OCI-LY3 (cell line): ENCODE results near the gene MRPS18B.

Source experiments
- H2AFZ ChIP-seq: fragments of 200-600, 300-600 bp; shearing (Covaris generic); 2 replicates; pipeline ENCODE4 v1.6.0; 2014; ENCODE audit warnings: antibody characterized with exemption, low read depth, low read length
- H3K27ac ChIP-seq: fragments of 200-600, 300-600 bp; sonication (generic); 2 replicates; pipeline ENCODE4 v1.5.1; 2014; ENCODE audit warnings: mild to moderate bottlenecking, low read length, moderate library complexity, mixed read lengths
- H3K27me3 ChIP-seq: fragments of 200-600, 300-600 bp; sonication (generic); 2 replicates; pipeline ENCODE4 v1.6.1; 2014; ENCODE audit warnings: low read depth, low read length, mixed read lengths
- H3K36me3 ChIP-seq: fragments of 200-600, 300-600 bp; sonication (generic); replicated peaks from 2 replicates; pipeline ENCODE3; 2014; ENCODE audit warnings: low read depth, low read length, mixed read lengths
- H3K4me1 ChIP-seq: fragments of 300-600, 200-600 bp; sonication (generic); 2 replicates; pipeline ENCODE4 v1.6.1; 2014; ENCODE audit warnings: low read length, mixed read lengths
- H3K4me2 ChIP-seq: fragments of 200-600, 300-600 bp; sonication (generic); 2 replicates; pipeline ENCODE4 v1.6.1; 2014; ENCODE audit warnings: low read length, mixed read lengths
- H3K4me3 ChIP-seq: fragments of 300-600, 200-600 bp; sonication (generic); 2 replicates; pipeline ENCODE4 v1.5.1; 2014; ENCODE audit warnings: antibody characterized with exemption, mild to moderate bottlenecking, low read length, moderate library complexity
- H3K79me2 ChIP-seq: fragments of 300-600, 200-600 bp; shearing (Covaris generic); 2 replicates; pipeline ENCODE4 v1.6.1; 2014; ENCODE audit warnings: mild to moderate bottlenecking, low read length, mixed read lengths
- H3K9ac ChIP-seq: fragments of 300-600, 200-600 bp; shearing (Covaris generic); 2 replicates; pipeline ENCODE4 v1.6.0; 2014; ENCODE audit warnings: mild to moderate bottlenecking, low read length, moderate library complexity
- H3K9me3 ChIP-seq: fragments of 200-600, 300-600 bp; shearing (Covaris generic); 2 replicates; pipeline ENCODE4 v1.6.1; 2014; ENCODE audit warnings: low read length, mixed read lengths; ENCODE audit not compliant: insufficient read depth
- H4K20me1 ChIP-seq: fragments of 200-600, 300-600 bp; sonication (generic); 2 replicates; pipeline ENCODE4 v1.6.1; 2016; ENCODE audit warnings: low read length, mixed read lengths; ENCODE audit not compliant: insufficient read depth
- CTCF ChIP-seq: fragments of 200-600, 300-600 bp; sonication (generic); IDR thresholded peaks from 2 replicates; pipeline ENCODE4 v1.5.1; 2014; ENCODE audit warnings: antibody characterized with exemption, low read length, low read depth
- EZH2phosphoT487 ChIP-seq: fragments of 200-600 bp; shearing (Covaris generic); IDR thresholded peaks from 2 replicates; pipeline ENCODE4 v1.6.1; 2018; ENCODE audit warnings: antibody characterized with exemption, mixed run types, low read depth

MRPS18B gene

GRCh38 chr6:30614044-30614842 lies 3.4 kb upstream of the MRPS18B start:
- Histone ChIP-seq H3K4me2 (peak overlapping the region; percentile 99), H3K27me3 (no peaks in the 10 kb centered on the region), H3K36me3 (peaks cover 61% of the 10 kb centered on the region), H3K4me1 (peaks cover 27% of the 10 kb centered on the region), H4K20me1 (peaks cover 23% of the 10 kb centered on the region), H3K9me3 (no peaks in the 10 kb centered on the region), H2AFZ (no peak overlapping the region), H3K9ac (peak overlapping the region; percentile 100), H3K4me3 (peak overlapping the region; percentile 92), H3K79me2 (peaks cover 79% of the 10 kb centered on the region), H3K27ac (peak overlapping the region; percentile 87)
- TF ChIP-seq CTCF (no peak), EZH2phosphoT487 (no peak)

- H3K36me3 ChIP-seq: peaks cover 61% of the 10 kb centered on the region
- peaks cover 23% of the 10 kb centered on the region for H4K20me1 ChIP-seq
- H3K4me3 ChIP-seq: peak overlapping the region; percentile 92
- H3K27me3 ChIP-seq: no peaks in the 10 kb centered on the region
- peak overlapping the region; percentile 87 for H3K27ac ChIP-seq
- H3K79me2 ChIP-seq: peaks cover 85% of the 10 kb centered on the region
- no peaks in the 10 kb centered on the region for H3K9me3 ChIP-seq
- H3K4me1 ChIP-seq: peaks cover 27% of the 10 kb centered on the region
- H3K4me2 ChIP-seq: peak overlapping the region; percentile 99
- TF ChIP-seq EZH2phosphoT487: no peak
- no peak for TF ChIP-seq CTCF
- H3K9ac ChIP-seq: peak overlapping the region; percentile 100
- no peak overlapping the region for H2AFZ ChIP-seq
Measured at GRCh38 chr6:30614843-30615218, 2.8 kb upstream of the MRPS18B start.

- H3K79me2 ChIP-seq: peaks cover 81% of the 10 kb centered on the region
- peaks cover 56% of the 10 kb centered on the region for H3K36me3 ChIP-seq
- H3K27me3 ChIP-seq: no peaks in the 10 kb centered on the region
- H2AFZ ChIP-seq: no peak overlapping the region
- peaks cover 27% of the 10 kb centered on the region for H3K4me1 ChIP-seq
- H4K20me1 ChIP-seq: peaks cover 20% of the 10 kb centered on the region
- H3K9me3 ChIP-seq: no peaks in the 10 kb centered on the region
- H3K9ac ChIP-seq: peak overlapping the region; percentile 100
- peak overlapping the region; percentile 87 for H3K27ac ChIP-seq
- no peak for TF ChIP-seq EZH2phosphoT487
- no peak for TF ChIP-seq CTCF
- H3K4me2 ChIP-seq: peak overlapping the region; percentile 99
- H3K4me3 ChIP-seq: peak overlapping the region; percentile 92
Measured at GRCh38 chr6:30615219-30615957, 2.3 kb upstream of the MRPS18B start.
